HG02938 (cell line): ENCODE measurements around the gene MRPS7.
A peak's percentile ranks its signal among the peaks of the same experiment; 100 is the strongest.

Source experiments
- ATAC-seq: cut with Tn5 transposase; IDR thresholded peaks from one replicate; pipeline ENCODE4 v1.9.1; 2021; ENCODE audit warnings: mild to moderate bottlenecking, moderate library complexity; ENCODE audit not compliant: unreplicated experiment

MRPS7 gene

GRCh38 chr17:75261336-75262111, at the start of gene MRPS7, which contains the start of gene GGA3:
TSS of gene MRPS7 (plus strand) at chr17:75261879. CDS start at chr17:75261901, 22 bp downstream.
TSS of gene GGA3 (minus strand) at chr17:75261606. CDS start at chr17:75261587, 19 bp downstream.
- peak; percentile 78 for ATAC-seq

- ATAC-seq, result no peak
These were observed 43.5 kb upstream of the MRPS7 start for GRCh38 chr17:75218131-75218530.

GRCh38 chr17:75219815-75220214, 41.9 kb upstream of the MRPS7 start:
- no peak for ATAC-seq

DNA sequence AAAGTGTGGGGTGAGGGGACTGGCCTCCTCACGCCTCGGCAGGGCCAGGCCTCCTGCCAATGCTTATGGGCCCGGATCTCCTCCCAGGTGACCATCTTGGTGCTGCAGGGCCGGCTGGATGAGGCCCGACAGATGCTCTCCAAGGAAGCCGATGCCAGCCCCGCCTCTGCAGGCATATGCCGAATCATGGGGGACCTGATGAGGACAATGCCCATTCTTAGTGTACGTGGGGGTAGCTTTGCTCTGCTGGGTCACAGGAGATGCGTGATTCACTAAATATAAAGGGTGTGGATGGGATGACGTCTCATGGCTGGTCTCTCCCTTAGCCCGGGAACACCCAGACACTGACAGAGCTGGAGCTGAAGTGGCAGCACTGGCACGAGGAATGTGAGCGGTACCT, 36.7 kb upstream of the MRPS7 start:
- no peak for ATAC-seq

DNA sequence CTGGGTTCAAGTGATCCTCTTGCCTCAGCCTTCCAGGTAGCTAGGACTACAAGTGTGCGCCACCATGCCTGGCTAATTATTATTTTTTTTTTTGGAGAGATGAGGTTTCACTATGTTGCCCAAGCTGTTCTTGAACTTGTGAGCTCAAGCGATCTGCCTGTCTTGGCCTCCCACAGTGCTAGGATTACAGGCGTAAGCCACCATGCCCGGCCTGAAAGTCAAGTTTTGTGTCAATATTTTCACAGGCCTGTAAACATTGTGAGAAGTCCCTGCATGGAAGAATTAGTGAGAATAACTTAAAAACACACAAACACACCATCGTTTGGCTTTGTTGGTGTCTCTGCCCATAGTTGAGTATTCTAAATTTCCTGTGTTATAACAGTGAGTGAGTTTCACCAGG, 34.0 kb upstream of the MRPS7 start:
- no peak for ATAC-seq

DNA sequence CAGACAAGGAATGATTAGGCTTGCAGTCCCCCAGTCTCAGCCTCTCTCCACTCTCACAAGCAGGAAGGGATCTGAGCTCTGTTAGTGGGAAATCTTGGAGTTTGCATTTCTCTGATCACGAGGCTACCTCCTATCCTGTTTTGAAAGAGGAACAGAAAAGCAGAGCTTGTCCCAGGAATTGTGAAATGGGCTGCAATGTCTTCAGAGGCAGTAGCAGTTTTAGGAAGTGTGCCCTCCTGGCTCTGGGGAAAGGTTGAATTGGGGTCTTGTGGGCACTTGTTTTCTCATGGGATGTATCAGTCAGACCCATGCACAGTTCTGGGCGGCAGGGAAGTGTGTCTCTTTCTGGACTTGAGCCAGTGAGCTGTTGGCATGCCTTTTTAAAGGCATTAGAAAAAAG, 33.4 kb upstream of the MRPS7 start:
- no peak for ATAC-seq

- ATAC-seq, result no peak
These were observed 32.8 kb upstream of the MRPS7 start for GRCh38 chr17:75228847-75229246.

- ATAC-seq, result no peak
These were observed 30.6 kb upstream of the MRPS7 start for GRCh38 chr17:75231071-75231470.

DNA sequence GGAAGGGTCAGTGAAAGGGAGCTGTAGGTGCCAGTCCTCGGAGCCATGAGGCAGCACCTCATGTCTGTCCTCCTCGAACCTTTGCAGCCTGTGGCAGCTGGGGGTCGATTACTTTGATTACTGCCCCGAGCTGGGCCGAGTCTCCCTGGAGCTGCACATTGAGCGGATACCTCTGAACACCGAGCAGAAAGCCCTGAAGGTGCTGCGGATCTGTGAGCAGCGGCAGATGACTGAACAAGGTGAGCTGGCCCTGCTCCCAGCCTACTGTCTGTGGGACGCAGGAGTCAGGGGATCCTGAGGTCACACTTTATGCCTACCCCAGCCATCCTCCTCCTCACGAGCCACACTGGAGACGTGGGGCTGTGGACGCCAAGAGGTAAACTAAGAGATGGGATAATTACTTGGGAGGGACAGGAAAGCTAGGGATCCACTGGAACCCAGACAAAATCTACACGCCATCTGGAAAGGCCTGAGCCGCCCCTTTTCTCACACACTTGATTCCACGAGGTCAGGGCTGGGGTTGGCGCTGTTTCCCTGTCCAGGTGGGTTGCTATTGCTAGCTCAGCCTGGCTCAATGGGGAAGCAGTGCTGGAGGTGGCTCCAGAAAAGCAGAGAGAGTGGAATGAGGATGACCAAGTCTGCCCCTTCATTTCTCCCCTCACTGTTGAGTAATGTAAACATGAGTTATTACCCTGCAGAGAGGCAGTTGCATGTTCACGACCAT, 29.8 kb upstream of the MRPS7 start:
- ATAC-seq, result no peak

DNA sequence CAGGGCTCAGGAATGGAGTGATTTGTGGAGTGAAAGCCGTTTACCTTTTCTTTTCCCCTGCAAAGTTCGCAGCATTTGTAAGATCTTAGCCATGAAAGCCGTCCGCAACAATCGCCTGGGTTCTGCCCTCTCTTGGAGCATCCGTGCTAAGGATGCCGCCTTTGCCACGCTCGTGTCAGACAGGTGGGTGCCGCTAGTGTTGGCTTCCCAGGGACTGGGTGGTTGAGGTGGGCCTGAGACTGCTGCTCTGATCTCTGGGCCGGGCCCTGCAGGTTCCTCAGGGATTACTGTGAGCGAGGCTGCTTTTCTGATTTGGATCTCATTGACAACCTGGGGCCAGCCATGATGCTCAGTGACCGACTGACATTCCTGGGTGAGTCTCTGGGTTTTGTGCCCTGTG, 28.9 kb upstream of the MRPS7 start:
- ATAC-seq, result no peak

DNA sequence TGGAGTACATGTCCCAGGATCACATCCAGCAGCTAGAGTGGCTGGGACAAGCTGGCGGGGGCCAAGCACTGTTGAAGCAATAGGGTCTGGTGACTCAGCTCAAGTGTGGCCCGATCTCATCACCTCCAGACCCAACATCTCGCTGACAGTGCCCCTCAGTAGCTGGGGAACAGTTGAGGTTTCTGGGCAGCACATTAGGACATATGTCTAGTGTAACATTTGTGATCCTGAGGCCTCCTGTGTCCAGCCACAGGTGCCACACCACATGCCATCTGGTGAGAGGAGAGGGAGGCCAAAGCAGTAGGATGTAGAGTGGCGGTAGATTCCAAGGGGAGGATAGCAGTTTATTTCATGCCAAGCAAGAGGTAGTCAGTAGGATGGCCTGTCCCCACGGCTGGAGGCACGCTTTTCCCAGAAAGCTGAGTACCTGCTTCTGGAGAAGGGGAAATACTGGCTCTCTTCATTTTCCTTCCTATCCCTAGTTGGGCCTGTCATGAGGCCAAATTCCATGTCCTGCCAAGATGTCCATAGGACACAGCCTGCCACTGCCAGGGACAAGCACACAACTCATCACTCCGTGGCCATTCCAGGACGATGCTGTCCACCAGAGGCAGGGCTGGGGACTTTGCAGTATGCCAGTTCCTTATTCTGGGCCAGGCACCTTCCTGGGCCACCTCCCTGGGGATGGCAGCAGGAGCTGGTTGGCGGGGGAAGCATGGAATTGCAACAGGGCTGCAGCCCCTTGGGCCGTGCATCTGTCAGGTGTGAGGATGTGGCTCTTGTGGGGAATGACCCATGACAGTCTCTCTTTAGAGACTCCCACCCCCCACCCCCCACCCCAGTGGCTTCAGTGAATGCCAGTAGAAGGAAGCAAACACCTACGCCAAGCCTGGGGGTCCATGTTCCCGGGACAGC, 24.3 kb upstream of the MRPS7 start:
- ATAC-seq, result no peak

DNA sequence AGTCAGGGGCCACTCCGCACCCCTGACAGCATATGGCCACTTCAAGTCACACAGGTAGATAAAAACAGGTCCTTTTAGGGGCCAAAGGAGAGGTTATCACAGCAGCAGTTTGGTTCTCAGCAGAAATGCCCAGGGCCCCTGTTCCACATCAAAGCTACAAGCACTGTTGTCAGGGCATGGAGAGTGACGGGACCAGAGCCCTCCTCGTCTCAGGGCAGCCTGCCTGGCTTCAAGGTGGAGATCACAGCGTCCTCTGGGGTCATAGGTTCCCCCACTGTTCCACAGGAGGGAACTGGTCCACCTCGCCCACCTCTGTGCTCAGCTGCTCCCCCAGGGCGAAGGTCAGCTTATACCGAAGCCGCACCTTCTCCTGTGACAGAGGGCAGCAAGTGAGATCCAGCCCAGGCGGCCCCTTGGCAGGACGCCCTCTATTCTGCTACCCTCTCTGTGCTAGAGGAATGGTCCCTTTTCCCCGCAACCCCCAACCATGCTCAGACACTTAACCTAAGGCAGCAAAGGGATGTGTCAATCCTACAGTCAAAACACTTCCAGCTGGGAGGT, 23.6 kb upstream of the MRPS7 start:
- ATAC-seq, result no peak

DNA sequence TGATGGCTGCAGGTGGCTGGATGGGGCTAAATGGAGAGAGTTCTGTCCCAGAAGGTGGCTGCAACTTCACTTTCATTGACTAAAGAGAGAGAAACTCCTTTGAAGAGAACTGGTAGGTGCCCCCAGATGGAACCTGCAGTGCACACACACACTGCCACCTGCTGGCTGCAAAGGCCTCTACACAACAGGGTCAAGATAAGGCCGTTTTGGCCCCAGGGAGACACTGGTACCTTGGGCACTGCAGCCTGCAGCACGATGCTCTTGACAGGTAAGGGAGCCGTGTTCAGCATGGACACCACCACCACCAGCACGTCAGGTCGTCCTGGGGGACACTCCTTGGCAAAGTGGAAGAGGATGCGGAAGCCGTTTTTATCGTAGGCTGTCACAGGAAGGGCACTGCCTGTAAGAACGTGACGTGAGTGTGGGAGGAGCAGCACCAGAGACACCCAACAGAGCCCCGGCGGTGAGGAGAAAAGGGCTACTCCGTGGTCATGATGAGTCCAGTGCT, 22.9 kb upstream of the MRPS7 start:
- ATAC-seq, result no peak

DNA sequence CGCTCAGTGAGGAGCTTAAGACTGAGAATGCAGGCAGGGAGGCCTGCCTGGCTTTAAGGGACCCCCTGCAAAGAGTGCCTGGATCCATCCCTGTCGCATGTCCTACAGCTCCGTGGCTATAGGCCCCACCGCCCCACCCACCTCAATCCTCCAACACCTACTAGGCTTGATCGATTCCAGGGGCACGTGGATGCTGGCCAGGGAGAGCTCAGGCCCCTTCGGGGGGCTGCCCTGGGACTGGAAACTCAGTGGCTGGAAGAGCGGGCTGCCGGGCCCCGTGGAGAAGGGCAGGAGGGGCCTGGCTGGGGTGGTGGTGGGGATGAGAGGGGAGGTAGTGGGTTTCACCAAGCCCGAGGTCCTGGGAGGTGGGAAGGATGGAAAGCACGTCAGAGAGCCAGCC, 22.5 kb upstream of the MRPS7 start:
- no peak for ATAC-seq

GRCh38 chr17:75239778-75240393, 21.8 kb upstream of the MRPS7 start:
- ATAC-seq, result no peak

DNA sequence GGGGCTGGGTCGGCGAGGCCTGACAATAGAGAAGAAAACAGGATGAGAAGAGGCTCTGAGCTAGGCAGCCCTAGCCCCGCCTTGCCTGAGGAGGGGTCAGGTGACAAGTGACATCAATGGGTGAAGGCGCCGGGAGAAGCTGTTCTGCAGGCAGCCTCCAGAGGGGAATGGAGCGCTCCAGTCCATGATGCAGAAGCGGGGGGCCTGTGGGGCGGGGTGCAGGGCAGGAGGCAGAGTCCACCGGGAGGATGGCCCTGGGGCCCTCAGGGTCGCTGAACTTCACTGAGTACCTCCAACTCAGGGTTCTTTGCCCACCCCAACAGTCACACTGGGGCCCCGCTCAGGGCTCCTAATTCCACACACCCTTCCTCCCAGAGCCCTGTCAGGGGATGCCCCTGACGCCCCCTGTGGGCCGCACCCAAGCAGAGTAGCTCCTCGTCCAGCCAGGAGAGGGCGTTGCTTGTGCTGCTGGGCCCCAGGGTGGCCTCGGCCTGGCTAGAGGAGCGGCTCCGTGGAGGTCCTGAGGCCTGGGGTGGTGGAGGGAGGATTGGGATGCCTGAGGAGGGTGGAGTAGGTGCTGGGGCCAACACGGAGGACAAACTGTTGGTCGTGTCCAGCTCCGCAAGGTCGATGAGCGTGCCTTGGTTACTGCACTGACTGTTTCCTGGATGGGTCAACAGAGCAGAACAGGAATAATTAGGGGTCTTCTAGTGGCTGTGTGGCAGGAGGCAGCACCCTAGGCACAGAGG, 21.1 kb upstream of the MRPS7 start:
- no peak for ATAC-seq

GRCh38 chr17:75241143-75241430, 20.6 kb upstream of the MRPS7 start:
- no peak for ATAC-seq

- no peak for ATAC-seq
These were observed 20.2 kb upstream of the MRPS7 start for GRCh38 chr17:75241502-75241901.

- no peak for ATAC-seq
These were observed 19.7 kb upstream of the MRPS7 start for GRCh38 chr17:75241996-75242460.
